Activated CD8-positive, alpha-beta memory T cell treated with anti-CD3 and anti-CD28 coated beads for 24 hours (primary cell): ENCODE results near the gene CTTNBP2NL.
A peak's percentile ranks its signal among the peaks of the same experiment; 100 is the strongest.
"Not testable (repeated sequence)": the region's sequence is repeated elsewhere in the genome, so short reads cannot be mapped to it uniquely, and the experiment has no call there.

Source experiments
- DNase-seq: peaks from one replicate; pipeline ENCODE4 v3.0.0-alpha.2; 2020

CTTNBP2NL gene

GRCh38 chr1:112386731-112387346 is 9.2 kb upstream of the CTTNBP2NL start:
- DNase-seq: no peak

- DNase-seq: no peak
Observed at GRCh38 chr1:112387807-112388206, 8.2 kb upstream of the CTTNBP2NL start.

GRCh38 chr1:112388436-112388835 is 7.6 kb upstream of the CTTNBP2NL start:
- no peak for DNase-seq

GRCh38 chr1:112389689-112390088 is 6.3 kb upstream of the CTTNBP2NL start:
- DNase-seq: no peak

GRCh38 chr1:112390335-112390734 is 5.7 kb upstream of the CTTNBP2NL start:
- DNase-seq: not testable (repeated sequence)

GRCh38 chr1:112390775-112391602 is 5.0 kb upstream of the CTTNBP2NL start:
- peak; percentile 90 for DNase-seq

- DNase-seq: no peak
Observed at GRCh38 chr1:112391603-112391940, 4.4 kb upstream of the CTTNBP2NL start.

- no peak for DNase-seq
Observed at GRCh38 chr1:112393631-112393974, 2.4 kb upstream of the CTTNBP2NL start.

- no peak for DNase-seq
Observed at GRCh38 chr1:112394743-112395062, 1.3 kb upstream of the CTTNBP2NL start.

- no peak for DNase-seq
Observed at GRCh38 chr1:112395256-112395820, 676 bp upstream of the CTTNBP2NL start.

- no peak for DNase-seq
Observed at GRCh38 chr1:112396653-112397471, 848 bp downstream of the CTTNBP2NL start.

GRCh38 chr1:112397841-112398240 is 1.8 kb downstream of the CTTNBP2NL start:
- DNase-seq: no peak

- no peak for DNase-seq
Observed at GRCh38 chr1:112399456-112399855, 3.4 kb downstream of the CTTNBP2NL start.

- not testable (repeated sequence) for DNase-seq
Observed at GRCh38 chr1:112400706-112401105, 4.7 kb downstream of the CTTNBP2NL start.

GRCh38 chr1:112402682-112403643 is 6.9 kb downstream of the CTTNBP2NL start:
- DNase-seq: no peak

- no peak for DNase-seq
Observed at GRCh38 chr1:112406771-112407170, 10.8 kb downstream of the CTTNBP2NL start.

GRCh38 chr1:112409414-112409813 is 13.4 kb downstream of the CTTNBP2NL start:
- DNase-seq: no peak

- no peak for DNase-seq
Observed at GRCh38 chr1:112410673-112411072, 14.7 kb downstream of the CTTNBP2NL start.

GRCh38 chr1:112417271-112417670 is 21.3 kb downstream of the CTTNBP2NL start:
- no peak for DNase-seq

GRCh38 chr1:112418099-112418892 is 22.3 kb downstream of the CTTNBP2NL start:
- no peak for DNase-seq

GRCh38 chr1:112423207-112423606 is 27.2 kb downstream of the CTTNBP2NL start:
- DNase-seq: no peak
